Left cardiac atrium (tissue), 4 donors: ENCODE measurements around the gene NGFR. TPM values are rescaled to one million over a fixed set of nuclear protein-coding genes. Genes with fewer than 3 reads are reported as not detected.
"Not testable (repeated sequence)": the region's sequence is repeated elsewhere in the genome, so short reads cannot be mapped to it uniquely, and the experiment has no call there.

Experiments used
- ATAC-seq, 2 donors: fragments of 200-7000 bp; cut with Tn5 transposase; one replicate each; pipeline ENCODE4 v1.9.1; 2020; ENCODE audit warnings: mild to moderate bottlenecking in 2 of 2, moderate library complexity in 2 of 2
- DNase-seq: peaks from one replicate; pipeline ENCODE4 v3.0.0-alpha.2; 2020
- intact Hi-C, 2 donors: fragments of 100-400 bp; cut with DNase I; formaldehyde crosslinking; loops; one replicate each; pipeline versions ENCODE4 v1.14.1 to v1.15.1; 2022 to 2023
- total RNA-seq, 2 donors: library from RNA; stranded (reverse); fragmentation: NEBNext Ultra II Directional; extraction: Animal tissue kit (Norgen Biotek cat#: 25700); gene quantifications; one replicate each; pipeline ENCODE4 v1.2.1, GENCODE V29; 2021
- donor health status: DM: no; HTN: yes; CAD: no.
- donor health status: DM: no; HTN: yes; CAD: no; lungs with severe emphysema.
- donor health status: DM: yes; HTN: yes; CAD: no.
- donor health status: Dilated cardiomyopathy.

Gene NGFR
- total RNA-seq, 2 donors from 2014 or later = 13.7 to 31.1 TPM

DNA sequence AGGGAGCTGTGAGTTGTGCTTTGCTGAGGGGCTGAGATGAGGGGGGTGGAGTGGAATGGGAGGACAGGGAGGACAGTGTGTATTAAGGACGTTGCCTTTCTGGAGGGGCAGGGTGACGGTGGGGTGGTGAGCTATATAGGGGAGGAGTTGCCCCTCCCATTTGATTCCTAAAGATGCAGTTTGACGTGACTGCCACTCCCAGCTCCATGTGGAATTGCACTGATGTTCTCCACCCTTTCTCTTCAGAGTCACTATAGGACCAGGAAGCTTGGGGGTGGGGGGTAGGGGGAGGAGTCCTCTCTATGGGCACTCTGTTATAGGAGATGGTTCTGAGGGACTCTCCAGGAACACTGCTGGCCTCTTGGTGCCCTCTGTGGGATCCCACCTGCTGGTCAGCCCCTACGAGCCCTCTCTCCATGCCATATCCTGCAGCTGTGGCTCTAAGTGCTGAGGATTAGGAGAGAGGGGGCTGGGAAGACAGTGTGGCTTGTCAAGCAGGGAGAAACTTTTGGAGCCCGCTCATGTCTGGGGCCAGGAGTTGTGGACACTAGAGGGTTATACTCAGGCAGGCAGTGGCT, 3.8 kb upstream of the NGFR start:
- no peak for ATAC-seq
- DNase-seq = no peak
- intact Hi-C loops = no loop called here

DNA sequence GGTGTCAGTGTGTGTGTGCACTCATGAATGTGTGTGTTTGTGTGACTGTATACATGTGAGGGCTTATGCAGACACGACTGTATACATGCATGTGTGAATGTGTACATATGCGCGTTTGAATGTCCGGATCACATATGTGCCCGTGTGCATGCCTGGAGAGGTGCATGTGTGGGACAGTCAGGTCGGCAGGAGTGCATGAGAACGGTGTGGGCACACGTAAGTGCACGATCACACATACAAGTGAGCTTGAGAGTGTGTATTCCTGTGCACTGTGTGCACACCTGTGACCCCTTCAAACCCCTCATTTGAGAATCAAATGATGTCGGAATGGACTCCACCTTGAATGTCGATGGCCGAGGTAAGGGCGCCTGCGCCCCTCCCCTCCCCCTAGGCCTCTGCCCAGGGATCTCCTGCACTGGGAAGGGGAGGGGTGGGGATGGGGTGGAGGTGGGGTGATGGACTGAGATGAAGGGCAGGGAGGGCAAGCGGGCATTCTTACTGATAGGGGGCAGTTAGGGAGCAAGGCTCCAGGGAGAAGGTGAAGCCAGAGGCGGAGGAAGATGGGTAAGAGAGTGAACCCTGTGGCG, 601 bp upstream of the NGFR start:
- ATAC-seq (no peak), DNase-seq (no peak)
- intact Hi-C loops = no loop called here

- intact Hi-C loops = loop anchor here in 1 of 2 donors (1.0 kb wide), 1 partner anchor 60 kb away; no protein-coding TSS in a partner anchor
- ATAC-seq (peak; percentile 5 to 18), DNase-seq (no peak)
Observed at GRCh38 chr17:49495842-49496182, 719 bp downstream of the NGFR start.

GRCh38 chr17:49496183-49496866, 1.2 kb downstream of the NGFR start:
- ATAC-seq = peak; percentile 89 to 90
- peak; percentile 86 for DNase-seq
- intact Hi-C loops = loop anchor here in 1 of 2 donors (1.0 kb wide), 1 partner anchor 60 kb away; no protein-coding TSS in a partner anchor

DNA sequence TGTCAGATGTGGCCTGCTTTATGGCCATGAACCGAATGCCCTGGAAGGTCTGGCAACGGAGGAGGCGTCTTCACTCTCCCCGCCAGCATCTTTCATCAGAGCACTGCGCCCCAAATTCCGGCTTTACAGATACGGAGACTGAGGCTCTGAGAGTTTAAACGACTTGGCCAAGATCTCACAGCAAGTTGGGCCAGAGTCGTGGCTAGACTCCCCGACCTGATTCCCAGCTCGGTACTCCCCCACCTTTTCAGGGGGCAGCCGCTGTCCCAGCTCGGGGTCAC, 1.7 kb downstream of the NGFR start:
- no peak for ATAC-seq
- no peak for DNase-seq
- intact Hi-C loops = loop anchor here in 1 of 2 donors (1.0 kb wide), 1 partner anchor 59 kb away; no protein-coding TSS in a partner anchor

- intact Hi-C loops = no loop called here
- DNase-seq (peak; percentile 65), ATAC-seq (peak; percentile 60 to 69)
Observed at GRCh38 chr17:49497148-49498028, 2.3 kb downstream of the NGFR start.

- ATAC-seq (no peak), DNase-seq (no peak)
- intact Hi-C loops = no loop called here
Observed at GRCh38 chr17:49498029-49498615, 3.0 kb downstream of the NGFR start.

DNA sequence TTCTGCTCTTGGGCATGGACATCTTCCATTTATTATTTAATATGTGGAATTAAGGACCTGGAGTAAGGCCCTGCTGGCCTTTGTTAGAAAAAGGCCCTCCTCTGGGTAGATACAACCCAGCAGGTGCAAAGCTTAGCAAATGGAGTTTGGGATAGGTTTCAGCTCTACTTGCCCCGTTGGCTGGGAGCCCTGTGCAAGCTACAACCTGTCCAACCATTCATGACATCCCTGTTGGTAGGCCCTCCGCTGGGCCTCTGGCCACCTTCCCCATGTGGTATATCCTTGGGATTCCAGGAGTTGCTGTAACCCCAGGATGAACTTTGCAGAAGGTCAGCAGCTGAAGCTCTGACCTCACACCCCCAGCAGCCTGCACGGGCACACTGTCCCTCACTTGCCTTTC, 6.4 kb downstream of the NGFR start:
- intact Hi-C loops = no loop called here
- no peak for DNase-seq
- no peak for ATAC-seq

GRCh38 chr17:49502254-49502653, 7.2 kb downstream of the NGFR start:
- intact Hi-C loops = no loop called here

DNA sequence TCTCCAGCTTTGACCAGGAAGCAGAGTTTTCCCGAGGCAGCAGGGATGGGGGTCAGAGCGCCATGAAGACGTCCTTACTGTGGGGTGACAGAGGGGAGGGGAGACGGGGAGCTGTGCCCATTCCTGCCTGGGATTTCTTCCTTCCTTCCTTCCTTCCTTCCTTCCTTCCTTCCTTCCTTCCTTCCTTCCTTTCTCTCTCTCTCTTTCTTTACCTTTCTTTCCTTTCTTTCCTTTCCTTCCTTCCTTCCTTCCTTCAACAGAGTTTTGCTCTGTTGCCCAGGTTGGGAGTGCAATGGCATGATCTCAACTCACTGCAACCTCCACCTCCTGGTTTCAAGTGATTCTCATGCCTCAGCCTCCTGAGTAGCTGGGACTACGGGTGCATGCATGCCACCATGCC, 7.6 kb downstream of the NGFR start:
- DNase-seq, intact Hi-C loops, ATAC-seq: not testable (repeated sequence)

More at GRCh38 chr17:49502254-49502653, 7.2 kb downstream of the NGFR start:
- DNase-seq (no peak), ATAC-seq (no peak)

DNA sequence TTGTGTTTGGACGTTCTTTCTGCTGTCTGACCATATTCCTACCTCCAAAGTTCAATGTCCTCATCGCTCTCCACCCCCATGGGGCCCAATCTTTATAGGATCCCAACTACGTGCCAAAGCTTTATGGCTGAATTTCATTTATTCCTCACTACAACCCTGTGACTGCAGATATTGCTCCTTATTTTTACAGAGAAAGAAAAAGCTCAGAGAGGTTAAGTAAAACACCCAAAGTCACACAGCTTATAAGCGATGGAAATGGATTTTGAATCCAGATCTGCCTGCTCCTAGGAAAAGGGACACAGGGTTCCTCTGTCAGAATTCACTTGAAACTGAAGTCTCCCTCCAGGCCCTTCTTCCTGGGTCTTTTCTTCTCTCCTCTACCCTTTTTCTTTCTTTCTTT, 9.3 kb downstream of the NGFR start:
- no peak for DNase-seq
- no peak for ATAC-seq
- intact Hi-C loops = no loop called here

- peak; percentile 66 to 83 for ATAC-seq
- DNase-seq = no peak
- intact Hi-C loops = no loop called here
Observed at GRCh38 chr17:49505854-49506253, 10.8 kb downstream of the NGFR start.

DNA sequence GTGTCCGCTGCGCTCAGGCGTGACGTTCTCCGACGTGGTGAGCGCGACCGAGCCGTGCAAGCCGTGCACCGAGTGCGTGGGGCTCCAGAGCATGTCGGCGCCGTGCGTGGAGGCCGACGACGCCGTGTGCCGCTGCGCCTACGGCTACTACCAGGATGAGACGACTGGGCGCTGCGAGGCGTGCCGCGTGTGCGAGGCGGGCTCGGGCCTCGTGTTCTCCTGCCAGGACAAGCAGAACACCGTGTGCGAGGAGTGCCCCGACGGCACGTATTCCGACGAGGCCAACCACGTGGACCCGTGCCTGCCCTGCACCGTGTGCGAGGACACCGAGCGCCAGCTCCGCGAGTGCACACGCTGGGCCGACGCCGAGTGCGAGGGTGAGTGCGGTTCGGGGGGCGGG, 11.2 kb downstream of the NGFR start:
- no peak for ATAC-seq
- intact Hi-C loops = no loop called here
- no peak for DNase-seq

GRCh38 chr17:49508061-49508865, 13.2 kb downstream of the NGFR start:
- ATAC-seq (no peak), DNase-seq (peak; percentile 23)
- intact Hi-C loops = no loop called here

DNA sequence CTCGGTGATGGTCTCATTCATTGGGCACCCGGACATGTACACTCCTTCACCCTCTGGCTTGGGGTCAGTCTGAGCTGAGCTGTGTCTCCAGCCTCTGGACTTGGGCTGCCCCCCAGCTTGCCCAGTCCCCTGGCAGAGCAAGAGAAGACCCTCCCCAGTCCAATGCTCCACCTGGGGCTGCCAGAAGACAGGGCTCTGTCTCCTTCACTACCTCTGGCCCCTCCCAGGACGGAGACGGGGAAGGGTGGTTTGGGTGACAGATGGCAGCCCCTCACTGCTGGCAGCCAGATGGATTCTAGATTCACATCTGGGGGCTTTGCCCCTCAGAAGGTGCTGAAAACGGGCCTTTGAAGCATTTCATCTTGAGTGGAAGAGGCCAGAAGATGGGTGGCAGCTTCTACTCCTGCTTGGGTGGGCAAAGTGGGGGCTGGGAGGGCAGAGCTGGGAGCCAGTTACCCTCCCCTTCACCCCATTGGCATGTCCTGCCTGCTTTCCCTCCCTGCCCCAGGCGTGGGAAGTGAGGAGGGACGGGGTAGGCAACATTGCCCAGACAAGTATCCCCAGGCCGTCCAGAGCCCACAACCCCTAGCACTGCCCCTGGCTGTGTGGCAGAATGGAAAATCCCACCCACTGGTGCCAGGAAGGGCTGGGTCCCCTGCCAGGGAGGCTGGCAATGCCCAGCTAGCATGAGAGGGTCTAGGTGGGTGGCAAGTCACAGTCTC, 13.9 kb downstream of the NGFR start:
- ATAC-seq (no peak), DNase-seq (peak; percentile 10)
- intact Hi-C loops = no loop called here

GRCh38 chr17:49509588-49509917, 14.5 kb downstream of the NGFR start:
- intact Hi-C loops = no loop called here
- DNase-seq (peak; percentile 26), ATAC-seq (no peak)

DNA sequence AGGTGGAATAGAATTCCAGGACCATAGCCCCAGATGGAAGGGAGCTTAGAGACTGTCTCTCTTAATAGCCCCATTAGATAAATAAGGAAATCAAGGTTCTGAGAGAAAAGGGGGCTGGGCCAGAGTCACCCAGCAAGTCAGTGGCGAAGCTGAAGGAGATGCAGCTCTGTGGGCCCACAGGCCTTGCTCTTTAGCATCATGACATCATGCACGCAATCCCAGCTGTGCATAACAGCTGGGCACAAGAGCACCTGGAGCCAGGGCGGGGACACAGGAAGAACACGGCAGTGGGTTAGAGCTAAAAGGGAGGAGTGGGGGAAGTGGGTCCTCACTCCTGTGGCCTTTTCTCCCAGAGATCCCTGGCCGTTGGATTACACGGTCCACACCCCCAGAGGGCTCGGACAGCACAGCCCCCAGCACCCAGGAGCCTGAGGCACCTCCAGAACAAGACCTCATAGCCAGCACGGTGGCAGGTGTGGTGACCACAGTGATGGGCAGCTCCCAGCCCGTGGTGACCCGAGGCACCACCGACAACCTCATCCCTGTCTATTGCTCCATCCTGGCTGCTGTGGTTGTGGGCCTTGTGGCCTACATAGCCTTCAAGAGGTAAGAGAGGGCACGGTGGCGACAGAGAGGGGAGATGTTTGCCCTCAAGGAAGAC, 15.1 kb downstream of the NGFR start:
- intact Hi-C loops = no loop called here
- DNase-seq (peak; percentile 14), ATAC-seq (no peak)

DNA sequence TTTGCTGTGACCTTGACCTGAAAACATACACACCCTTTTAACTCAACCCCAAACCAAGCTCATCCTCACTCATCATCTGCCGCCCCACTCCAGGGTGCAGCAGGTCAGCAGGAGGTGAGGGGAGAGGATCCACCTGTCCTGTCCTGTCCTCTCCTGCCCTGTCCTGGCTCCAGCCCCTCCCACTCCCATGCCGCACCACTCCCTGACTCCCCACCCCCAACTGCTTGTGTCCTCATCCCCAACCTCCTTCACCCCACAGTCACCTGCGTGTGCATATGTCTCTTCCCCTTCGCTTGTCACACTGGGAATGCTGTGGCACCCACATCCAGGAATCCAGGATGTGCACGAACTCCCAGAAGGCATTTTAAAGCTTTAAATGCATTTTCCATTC, 15.6 kb downstream of the NGFR start:
- intact Hi-C loops = no loop called here
- ATAC-seq (no peak), DNase-seq (peak; percentile 8)
